Naive thymus-derived CD8-positive, alpha-beta T cell (primary cell): Measurements from ENCODE around the gene LRRC4C. TPM values are rescaled to one million over a fixed set of nuclear protein-coding genes. Genes with fewer than 3 reads are reported as not detected.

Experiments
- ATAC-seq, 2 donors: fragments of 150-1000 bp; cut with Tn5 transposase in 1 of 2; sonication (Bioruptor Pico), chemical (Tn5 transposase) in 1 of 2; 1 replicate in 1 of 2; 2 replicates in 1 of 2; pipeline ENCODE4 v1.10.0; 2021; ENCODE audit warnings: mild to moderate bottlenecking in 2 of 2, moderate library complexity in 2 of 2
- POLR2A ChIA-PET: fragments of 350-600 bp; sonication (Branson Sonifier 250); formaldehyde crosslinking; loops from one replicate; lab custom pipeline; 2021; ENCODE audit warnings: antibody characterized with exemption; lab: Charles Lee
- DNase-seq, 10 donors: peaks; one replicate each; pipeline versions ENCODE4 v3.0.0 to v3.0.0-alpha.2; 2020 to 2022
- H3K27ac Mint-ChIP-seq, 10 donors: one replicate each; pipeline ENCODE4 v1.8.0; 2020 to 2022; ENCODE audit warnings: mild to moderate bottlenecking in 10 of 10, mixed read lengths in 10 of 10, moderate library complexity in 4 of 10, inconsistent platforms in 1 of 10
- H3K27me3 Mint-ChIP-seq, 5 donors: one replicate each; pipeline ENCODE4 v1.8.0; 2021 to 2022; ENCODE audit warnings: mixed read lengths in 5 of 5
- H3K36me3 Mint-ChIP-seq, 3 donors: one replicate each; pipeline ENCODE4 v1.8.0; 2020 to 2022; ENCODE audit warnings: mixed read lengths in 3 of 3, mild to moderate bottlenecking in 2 of 3, inconsistent platforms in 1 of 3
- H3K4me1 Mint-ChIP-seq, 4 donors: one replicate each; pipeline ENCODE4 v1.8.0; 2021 to 2022; ENCODE audit warnings: mixed read lengths in 4 of 4
- H3K4me3 Mint-ChIP-seq, 10 donors: one replicate each; pipeline ENCODE4 v1.8.0; 2020 to 2022; ENCODE audit warnings: mild to moderate bottlenecking in 10 of 10, mixed read lengths in 10 of 10, moderate library complexity in 6 of 10, inconsistent platforms in 1 of 10
- H3K9me3 Mint-ChIP-seq, 9 donors: one replicate each; pipeline ENCODE4 v1.8.0; 2020 to 2022; ENCODE audit warnings: mixed read lengths in 9 of 9, mild to moderate bottlenecking in 3 of 9, inconsistent platforms in 1 of 9, moderate library complexity in 1 of 9
- polyA plus RNA-seq, 3 donors: library from polyadenylated mRNA; unstranded; fragments of 300-500 nt; fragmentation: Illumina TruSeq; gene quantifications; one replicate each; pipeline ENCODE4 v1.2.3, GENCODE V29; 2021
- total RNA-seq, 8 experiments: library from RNA in 2 of 8; stranded (reverse) in 2 of 8; gene quantifications; one replicate each; pipeline ENCODE4 v1.2.3 and lab custom pipeline; 2021 to 2026

The LRRC4C gene
- total and polyA plus RNA-seq, 5 experiments from 2014 or later, result not detected

- ATAC-seq (no peak), DNase-seq (no peak)
- peaks cover 0 to 17% (median 4%) of the 10 kb centered on the region in 9 donors for H3K9me3 Mint-ChIP-seq
- H3K4me3 Mint-ChIP-seq, result no peak overlapping the region
- H3K27ac Mint-ChIP-seq, result no peak overlapping the region
- H3K27me3 Mint-ChIP-seq, result no peaks in the 10 kb centered on the region
- H3K4me1 Mint-ChIP-seq, result no peaks in the 10 kb centered on the region
- POLR2A ChIA-PET, result no interaction called here
- no peaks in the 10 kb centered on the region for H3K36me3 Mint-ChIP-seq
These were observed 1182.5 kb downstream of the LRRC4C start for GRCh38 chr11:40276960-40277359.

GRCh38 chr11:40274017-40274416, 1185.4 kb downstream of the LRRC4C start:
- Mint-ChIP-seq H3K4me3 (no peak overlapping the region), H3K36me3 (no peaks in the 10 kb centered on the region), H3K27me3 (no peaks in the 10 kb centered on the region), H3K9me3 (peaks cover 0 to 27% (median 2%) of the 10 kb centered on the region in 9 donors), H3K4me1 (no peaks in the 10 kb centered on the region), H3K27ac (no peak overlapping the region)
- POLR2A ChIA-PET, result no interaction called here
- no peak for ATAC-seq
- DNase-seq, result no peak

- H3K36me3 Mint-ChIP-seq, result no peaks in the 10 kb centered on the region
- no peaks in the 10 kb centered on the region for H3K4me1 Mint-ChIP-seq
- DNase-seq (no peak), ATAC-seq (no peak)
- H3K27ac Mint-ChIP-seq, result no peak overlapping the region
- POLR2A ChIA-PET, result no interaction called here
- no peak overlapping the region for H3K4me3 Mint-ChIP-seq
- no peaks in the 10 kb centered on the region for H3K27me3 Mint-ChIP-seq
- peaks cover 0 to 27% (median 2%) of the 10 kb centered on the region in 9 donors for H3K9me3 Mint-ChIP-seq
These were observed 1186.2 kb downstream of the LRRC4C start for GRCh38 chr11:40273192-40273732.

GRCh38 chr11:40271361-40271760, 1188.1 kb downstream of the LRRC4C start:
- no peaks in the 10 kb centered on the region for H3K27me3 Mint-ChIP-seq
- H3K9me3 Mint-ChIP-seq, result peaks cover 0 to 30% (median 3%) of the 10 kb centered on the region in 9 donors
- ATAC-seq (no peak), DNase-seq (no peak)
- no peaks in the 10 kb centered on the region for H3K36me3 Mint-ChIP-seq
- H3K27ac Mint-ChIP-seq, result no peak overlapping the region
- H3K4me3 Mint-ChIP-seq, result no peak overlapping the region
- no peaks in the 10 kb centered on the region for H3K4me1 Mint-ChIP-seq
- POLR2A ChIA-PET, result no interaction called here

GRCh38 chr11:40269865-40270264, 1189.6 kb downstream of the LRRC4C start:
- ATAC-seq (no peak), DNase-seq (no peak)
- H3K4me3 Mint-ChIP-seq, result no peak overlapping the region
- no peak overlapping the region for H3K27ac Mint-ChIP-seq
- H3K36me3 Mint-ChIP-seq, result peaks cover 0 to 8% (median 0%) of the 10 kb centered on the region in 3 donors
- peaks cover 0 to 28% (median 3%) of the 10 kb centered on the region in 9 donors for H3K9me3 Mint-ChIP-seq
- POLR2A ChIA-PET, result no interaction called here
- H3K4me1 Mint-ChIP-seq, result no peaks in the 10 kb centered on the region
- H3K27me3 Mint-ChIP-seq, result no peaks in the 10 kb centered on the region

- Mint-ChIP-seq H3K27ac (no peak overlapping the region), H3K36me3 (peaks cover 0 to 8% (median 0%) of the 10 kb centered on the region in 3 donors), H3K4me3 (no peak overlapping the region), H3K9me3 (peaks cover 0 to 30% (median 5%) of the 10 kb centered on the region in 9 donors), H3K27me3 (no peaks in the 10 kb centered on the region), H3K4me1 (no peaks in the 10 kb centered on the region)
- DNase-seq, result no peak
- no peak for ATAC-seq
- POLR2A ChIA-PET, result no interaction called here
These were observed 1190.9 kb downstream of the LRRC4C start for GRCh38 chr11:40268551-40268950.

- POLR2A ChIA-PET, result no interaction called here
- H3K4me3 Mint-ChIP-seq, result no peak overlapping the region
- H3K4me1 Mint-ChIP-seq, result no peaks in the 10 kb centered on the region
- no peaks in the 10 kb centered on the region for H3K36me3 Mint-ChIP-seq
- H3K27ac Mint-ChIP-seq, result no peak overlapping the region
- DNase-seq (no peak), ATAC-seq (no peak)
- peaks cover 2 to 12% (median 5%) of the 10 kb centered on the region in 9 donors for H3K9me3 Mint-ChIP-seq
- H3K27me3 Mint-ChIP-seq, result no peaks in the 10 kb centered on the region
These were observed 1204.0 kb downstream of the LRRC4C start for GRCh38 chr11:40255457-40255856.

- Mint-ChIP-seq H3K4me1 (no peaks in the 10 kb centered on the region), H3K27me3 (no peaks in the 10 kb centered on the region), H3K27ac (no peak overlapping the region), H3K9me3 (peaks cover 1 to 12% (median 5%) of the 10 kb centered on the region in 9 donors), H3K4me3 (no peak overlapping the region), H3K36me3 (no peaks in the 10 kb centered on the region)
- DNase-seq (no peak), ATAC-seq (no peak)
- POLR2A ChIA-PET, result no interaction called here
These were observed 1206.3 kb downstream of the LRRC4C start for GRCh38 chr11:40253166-40253565.

- peaks cover 1 to 17% (median 6%) of the 10 kb centered on the region in 9 donors for H3K9me3 Mint-ChIP-seq
These were observed 1207.2 kb downstream of the LRRC4C start for GRCh38 chr11:40252236-40252635.

GRCh38 chr11:40246983-40247382, 1212.5 kb downstream of the LRRC4C start:
- no peaks in the 10 kb centered on the region for H3K4me1 Mint-ChIP-seq
- peaks cover 0 to 10% (median 5%) of the 10 kb centered on the region in 9 donors for H3K9me3 Mint-ChIP-seq
- DNase-seq (no peak), ATAC-seq (no peak)
- H3K27ac Mint-ChIP-seq, result no peak overlapping the region
- no peaks in the 10 kb centered on the region for H3K27me3 Mint-ChIP-seq
- no peak overlapping the region for H3K4me3 Mint-ChIP-seq
- H3K36me3 Mint-ChIP-seq, result no peaks in the 10 kb centered on the region
- POLR2A ChIA-PET, result no interaction called here

More at GRCh38 chr11:40252236-40252635, 1207.2 kb downstream of the LRRC4C start:
- ATAC-seq, result no peak
- Mint-ChIP-seq H3K4me3 (no peak overlapping the region), H3K36me3 (no peaks in the 10 kb centered on the region), H3K27me3 (no peaks in the 10 kb centered on the region), H3K4me1 (no peaks in the 10 kb centered on the region), H3K27ac (no peak overlapping the region)
- no peak for DNase-seq
- POLR2A ChIA-PET, result no interaction called here

GRCh38 chr11:40241524-40242051, 1217.9 kb downstream of the LRRC4C start:
- H3K36me3 Mint-ChIP-seq, result no peaks in the 10 kb centered on the region
- no peaks in the 10 kb centered on the region for H3K4me1 Mint-ChIP-seq
- ATAC-seq (no peak), DNase-seq (no peak)
- no peaks in the 10 kb centered on the region for H3K27me3 Mint-ChIP-seq
- POLR2A ChIA-PET, result no interaction called here
- H3K4me3 Mint-ChIP-seq, result no peak overlapping the region
- H3K9me3 Mint-ChIP-seq, result peaks cover 0 to 14% (median 4%) of the 10 kb centered on the region in 9 donors
- no peak overlapping the region for H3K27ac Mint-ChIP-seq

GRCh38 chr11:40240284-40240683, 1219.2 kb downstream of the LRRC4C start:
- no peaks in the 10 kb centered on the region for H3K36me3 Mint-ChIP-seq
- POLR2A ChIA-PET, result no interaction called here
- peak overlapping the region in 1 of 10 donors; percentile 10 for H3K27ac Mint-ChIP-seq
- DNase-seq (no peak), ATAC-seq (no peak)
- H3K9me3 Mint-ChIP-seq, result peaks cover 0 to 14% (median 3%) of the 10 kb centered on the region in 9 donors
- H3K4me1 Mint-ChIP-seq, result no peaks in the 10 kb centered on the region
- no peaks in the 10 kb centered on the region for H3K27me3 Mint-ChIP-seq
- no peak overlapping the region for H3K4me3 Mint-ChIP-seq

GRCh38 chr11:40236526-40236925, 1222.9 kb downstream of the LRRC4C start:
- H3K27me3 Mint-ChIP-seq, result no peaks in the 10 kb centered on the region
- H3K4me3 Mint-ChIP-seq, result no peak overlapping the region
- no peaks in the 10 kb centered on the region for H3K4me1 Mint-ChIP-seq
- ATAC-seq, result no peak
- no peak for DNase-seq
- POLR2A ChIA-PET, result no interaction called here
- H3K36me3 Mint-ChIP-seq, result no peaks in the 10 kb centered on the region
- H3K9me3 Mint-ChIP-seq, result peaks cover 0 to 20% (median 3%) of the 10 kb centered on the region in 9 donors
- no peak overlapping the region for H3K27ac Mint-ChIP-seq

GRCh38 chr11:40235841-40236240, 1223.6 kb downstream of the LRRC4C start:
- POLR2A ChIA-PET, result no interaction called here
- Mint-ChIP-seq H3K36me3 (no peaks in the 10 kb centered on the region), H3K27ac (no peak overlapping the region), H3K4me3 (no peak overlapping the region), H3K4me1 (no peaks in the 10 kb centered on the region), H3K27me3 (no peaks in the 10 kb centered on the region), H3K9me3 (peaks cover 0 to 20% (median 3%) of the 10 kb centered on the region in 9 donors)
- DNase-seq (no peak), ATAC-seq (no peak)
